Measurements from ENCODE around the gene DFFB. TPM values are rescaled to one million over a fixed set of nuclear protein-coding genes. Genes with fewer than 3 reads are reported as not detected.

Gene DFFB
- polyA plus RNA-seq, 1 donor from 2014 or later: 20.2 TPM

DNA sequence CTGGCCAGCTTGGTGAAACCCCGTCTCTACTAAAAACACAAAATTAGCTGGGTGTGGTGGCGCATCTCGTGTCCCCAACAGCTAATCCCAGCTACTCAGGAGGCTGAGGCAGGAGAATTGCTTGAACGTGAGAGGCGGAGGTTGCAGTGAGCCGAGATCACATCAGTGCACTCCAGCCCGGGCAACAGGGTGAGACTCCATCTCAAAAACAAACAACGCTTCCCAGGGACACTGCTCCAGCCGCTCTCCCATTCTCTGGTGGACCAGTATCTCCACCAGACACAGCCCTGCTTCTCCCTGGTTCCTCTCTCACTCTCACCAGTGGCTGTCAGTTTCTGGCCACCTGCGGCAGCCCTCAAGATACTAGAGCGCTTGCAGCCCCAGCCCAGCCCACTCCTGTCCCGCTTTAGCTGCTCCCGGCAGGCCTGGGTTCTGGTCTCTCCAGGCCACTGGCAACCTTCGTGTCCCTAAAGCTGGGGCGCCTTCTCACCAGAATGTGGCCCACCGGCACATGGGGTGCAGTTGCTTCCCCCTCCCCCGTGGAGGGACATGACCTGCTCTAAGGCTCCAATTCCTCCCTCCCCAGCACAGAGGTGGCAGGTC is 40.0 kb upstream of the DFFB start:
- Histone ChIP-seq H3K27me3 (ENCODE audit: insufficient read depth, low read depth, low read length) (no peaks in the 10 kb centered on the region), H3K4me2 (ENCODE audit: low read length) (no peak overlapping the region), H4K20me1 (ENCODE audit: insufficient read depth) (no peaks in the 10 kb centered on the region), H3K36me3 (ENCODE audit: insufficient read depth, low read length) (no peaks in the 10 kb centered on the region), H3K9me3 (ENCODE audit: low read length) (no peaks in the 10 kb centered on the region), H3K79me2 (replicated peaks; ENCODE audit: insufficient read depth, low read length) (no peaks in the 10 kb centered on the region), H3F3A (ENCODE audit: insufficient read depth, low read length, poor library complexity, severe bottlenecking) (no peaks in the 10 kb centered on the region), H3K4me3 (ENCODE audit: low read length) (no peak overlapping the region), H3K9me2 (ENCODE audit: insufficient read depth, low read length) (no peaks in the 10 kb centered on the region), H2AFZ (ENCODE audit: low read depth, low read length) (no peak overlapping the region), H3K9ac (ENCODE audit: low read length) (no peak overlapping the region), H3K27ac (ENCODE audit: low read length) (no peak overlapping the region)
- TF ChIP-seq POLR2AphosphoS5 (IDR thresholded peaks at IDR 0.05): no peak
- TF ChIP-seq EZH2 (IDR thresholded peaks at IDR 0.05; ENCODE audit: borderline replicate concordance, insufficient read depth, low read length, poor library complexity, severe bottlenecking): no peak
- no peak for TF ChIP-seq EP300 (conservative IDR thresholded peaks at IDR 0.05; ENCODE audit: poor library complexity, severe bottlenecking)
- no peak for TF ChIP-seq TAF1 (IDR thresholded peaks at IDR 0.05; ENCODE audit: low read depth)
- no peak for TF ChIP-seq MXI1 (conservative IDR thresholded peaks at IDR 0.05; ENCODE audit: poor library complexity, severe bottlenecking)
- TF ChIP-seq, protein P1, sequence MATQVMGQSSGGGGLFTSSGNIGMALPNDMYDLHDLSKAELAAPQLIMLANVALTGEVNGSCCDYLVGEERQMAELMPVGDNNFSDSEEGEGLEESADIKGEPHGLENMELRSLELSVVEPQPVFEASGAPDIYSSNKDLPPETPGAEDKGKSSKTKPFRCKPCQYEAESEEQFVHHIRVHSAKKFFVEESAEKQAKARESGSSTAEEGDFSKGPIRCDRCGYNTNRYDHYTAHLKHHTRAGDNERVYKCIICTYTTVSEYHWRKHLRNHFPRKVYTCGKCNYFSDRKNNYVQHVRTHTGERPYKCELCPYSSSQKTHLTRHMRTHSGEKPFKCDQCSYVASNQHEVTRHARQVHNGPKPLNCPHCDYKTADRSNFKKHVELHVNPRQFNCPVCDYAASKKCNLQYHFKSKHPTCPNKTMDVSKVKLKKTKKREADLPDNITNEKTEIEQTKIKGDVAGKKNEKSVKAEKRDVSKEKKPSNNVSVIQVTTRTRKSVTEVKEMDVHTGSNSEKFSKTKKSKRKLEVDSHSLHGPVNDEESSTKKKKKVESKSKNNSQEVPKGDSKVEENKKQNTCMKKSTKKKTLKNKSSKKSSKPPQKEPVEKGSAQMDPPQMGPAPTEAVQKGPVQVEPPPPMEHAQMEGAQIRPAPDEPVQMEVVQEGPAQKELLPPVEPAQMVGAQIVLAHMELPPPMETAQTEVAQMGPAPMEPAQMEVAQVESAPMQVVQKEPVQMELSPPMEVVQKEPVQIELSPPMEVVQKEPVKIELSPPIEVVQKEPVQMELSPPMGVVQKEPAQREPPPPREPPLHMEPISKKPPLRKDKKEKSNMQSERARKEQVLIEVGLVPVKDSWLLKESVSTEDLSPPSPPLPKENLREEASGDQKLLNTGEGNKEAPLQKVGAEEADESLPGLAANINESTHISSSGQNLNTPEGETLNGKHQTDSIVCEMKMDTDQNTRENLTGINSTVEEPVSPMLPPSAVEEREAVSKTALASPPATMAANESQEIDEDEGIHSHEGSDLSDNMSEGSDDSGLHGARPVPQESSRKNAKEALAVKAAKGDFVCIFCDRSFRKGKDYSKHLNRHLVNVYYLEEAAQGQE (IDR thresholded peaks at IDR 0.05; ENCODE audit: borderline replicate concordance): no peak

DNA sequence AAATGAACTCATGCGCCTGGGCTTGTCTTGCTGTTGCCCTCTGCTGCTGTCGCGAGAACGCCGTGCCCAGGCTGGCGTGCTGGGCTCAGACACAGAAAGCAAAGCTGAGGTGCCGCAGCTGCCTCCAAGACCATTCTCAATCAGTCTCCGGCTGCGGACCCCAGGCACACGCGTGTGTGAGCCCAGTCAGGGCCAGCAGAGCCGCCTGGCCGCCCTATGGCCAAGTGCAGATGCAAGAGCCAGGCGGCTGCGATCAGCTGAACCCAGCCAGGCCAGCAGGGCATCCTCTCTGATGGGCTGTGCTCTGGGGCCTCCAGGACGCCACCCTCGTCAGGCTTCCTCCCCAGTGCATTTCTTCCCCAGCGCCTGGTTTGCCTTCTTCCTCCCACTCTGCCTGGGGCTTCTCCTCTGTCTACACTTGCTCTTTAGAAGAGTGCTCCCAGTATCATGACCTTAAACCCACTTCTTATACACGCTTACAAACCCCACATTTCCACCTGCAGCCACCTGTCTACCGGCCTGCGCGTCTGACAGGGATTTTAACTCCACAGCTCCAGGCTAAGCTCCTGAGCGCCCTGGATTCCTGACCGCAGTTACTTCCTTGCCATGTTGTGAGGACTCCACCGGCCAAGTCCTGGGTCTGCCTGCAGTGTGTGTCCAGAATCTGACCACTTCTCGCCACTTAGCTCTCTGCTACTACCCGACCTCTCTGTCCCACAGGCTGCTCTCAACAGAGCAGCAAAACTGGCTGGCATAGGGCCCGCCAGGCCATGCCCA is 39.3 kb upstream of the DFFB start:
- H3K9me3 ChIP-seq (ENCODE audit: low read length): no peaks in the 10 kb centered on the region
- H3K9me2 ChIP-seq (ENCODE audit: insufficient read depth, low read length): no peaks in the 10 kb centered on the region
- H3K9ac ChIP-seq (ENCODE audit: low read length): no peak overlapping the region
- H3F3A ChIP-seq (ENCODE audit: insufficient read depth, low read length, poor library complexity, severe bottlenecking): no peaks in the 10 kb centered on the region
- no peaks in the 10 kb centered on the region for H3K36me3 ChIP-seq (ENCODE audit: insufficient read depth, low read length)
- no peaks in the 10 kb centered on the region for H3K79me2 ChIP-seq (replicated peaks; ENCODE audit: insufficient read depth, low read length)
- no peak overlapping the region for H3K27ac ChIP-seq (ENCODE audit: low read length)
- H3K27me3 ChIP-seq (ENCODE audit: insufficient read depth, low read depth, low read length): no peaks in the 10 kb centered on the region
- H3K4me3 ChIP-seq (ENCODE audit: low read length): no peak overlapping the region
- H2AFZ ChIP-seq (ENCODE audit: low read depth, low read length): no peak overlapping the region
- no peaks in the 10 kb centered on the region for H4K20me1 ChIP-seq (ENCODE audit: insufficient read depth)
- TF ChIP-seq MXI1 (conservative IDR thresholded peaks at IDR 0.05; ENCODE audit: poor library complexity, severe bottlenecking) (no peak), EZH2 (IDR thresholded peaks at IDR 0.05; ENCODE audit: borderline replicate concordance, insufficient read depth, low read length, poor library complexity, severe bottlenecking) (no peak), RAD21 (conservative IDR thresholded peaks at IDR 0.05) (no peak)
- H3K4me2 ChIP-seq (ENCODE audit: low read length): no peak overlapping the region

DNA sequence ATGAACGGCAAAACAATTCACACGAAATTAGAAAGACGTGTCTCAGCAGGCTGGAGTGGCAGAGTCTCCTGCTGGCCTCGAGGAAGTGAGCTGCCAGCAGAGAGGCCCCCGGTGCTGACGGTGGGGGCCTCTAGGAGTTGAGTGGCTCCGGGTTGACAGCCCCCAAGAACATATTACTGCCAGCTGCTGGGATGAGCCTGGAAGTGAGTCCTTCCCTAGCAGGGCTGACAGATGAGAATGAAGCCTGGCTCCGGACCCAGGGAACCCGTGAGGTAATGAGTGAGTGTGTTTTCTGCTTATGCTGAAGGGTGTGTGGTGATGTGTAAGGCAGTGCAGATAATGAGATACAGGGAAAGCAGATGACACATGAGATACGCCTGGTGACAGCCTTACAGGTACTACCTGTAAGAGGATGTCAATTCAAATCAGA is 37.5 kb upstream of the DFFB start:
- Histone ChIP-seq H3K9me2 (ENCODE audit: insufficient read depth, low read length) (no peaks in the 10 kb centered on the region), H2AFZ (ENCODE audit: low read depth, low read length) (no peak overlapping the region), H3K36me3 (ENCODE audit: insufficient read depth, low read length) (no peaks in the 10 kb centered on the region), H3F3A (ENCODE audit: insufficient read depth, low read length, poor library complexity, severe bottlenecking) (no peaks in the 10 kb centered on the region), H3K27ac (ENCODE audit: low read length) (peak overlapping the region; percentile 74), H3K9me3 (ENCODE audit: low read length) (no peaks in the 10 kb centered on the region), H3K27me3 (ENCODE audit: insufficient read depth, low read depth, low read length) (no peaks in the 10 kb centered on the region), H3K9ac (ENCODE audit: low read length) (peak overlapping the region; percentile 48), H4K20me1 (ENCODE audit: insufficient read depth) (no peaks in the 10 kb centered on the region), H3K79me2 (replicated peaks; ENCODE audit: insufficient read depth, low read length) (no peaks in the 10 kb centered on the region), H3K4me2 (ENCODE audit: low read length) (no peak overlapping the region), H3K4me3 (ENCODE audit: low read length) (peak overlapping the region; percentile 20)
- TF ChIP-seq SMC3 (conservative IDR thresholded peaks at IDR 0.05; ENCODE audit: poor library complexity) (no peak), MXI1 (conservative IDR thresholded peaks at IDR 0.05; ENCODE audit: poor library complexity, severe bottlenecking) (no peak), EP300 (conservative IDR thresholded peaks at IDR 0.05; ENCODE audit: poor library complexity, severe bottlenecking) (peak; percentile 73), EZH2 (IDR thresholded peaks at IDR 0.05; ENCODE audit: borderline replicate concordance, insufficient read depth, low read length, poor library complexity, severe bottlenecking) (no peak), POLR2AphosphoS5 (IDR thresholded peaks at IDR 0.05) (no peak), RAD21 (conservative IDR thresholded peaks at IDR 0.05) (no peak), TAF1 (IDR thresholded peaks at IDR 0.05; ENCODE audit: low read depth) (no peak)
- TF ChIP-seq, protein P1 (IDR thresholded peaks at IDR 0.05; ENCODE audit: borderline replicate concordance): peak; percentile 12

All from neural cell (in vitro differentiated cells).